Stimulated activated CD4-positive, alpha-beta T cell treated with anti-CD3 and anti-CD28 coated beads, Interleukin-2, amount 100 ng/mL, for 4 hours (primary cell): ENCODE measurements around the gene ZFX.

Experiments used
- DNase-seq: peaks from one replicate; pipeline ENCODE4 v3.0.0-alpha.2; 2020; ENCODE audit warnings: low read depth

ZFX gene

DNA sequence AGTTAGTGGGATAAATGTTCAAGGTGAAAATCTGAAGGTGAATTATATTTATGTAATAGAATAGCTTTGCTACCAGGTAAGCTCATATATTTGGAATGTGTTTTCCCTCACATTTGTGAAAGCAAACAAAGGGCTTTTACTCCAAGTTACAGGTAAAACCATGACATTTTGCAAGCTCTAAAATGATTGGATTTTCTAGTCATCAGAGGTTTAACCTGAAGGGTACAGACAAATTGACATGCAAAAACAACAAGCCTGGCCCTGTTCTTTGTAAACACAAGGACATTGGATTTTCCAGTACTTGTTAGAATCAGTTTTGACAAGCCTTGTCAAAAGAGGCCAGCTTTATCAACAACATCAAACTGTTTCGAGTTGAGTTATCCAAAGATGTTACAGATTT lies 51.7 kb downstream of the ZFX start:
- DNase-seq = no peak

DNA sequence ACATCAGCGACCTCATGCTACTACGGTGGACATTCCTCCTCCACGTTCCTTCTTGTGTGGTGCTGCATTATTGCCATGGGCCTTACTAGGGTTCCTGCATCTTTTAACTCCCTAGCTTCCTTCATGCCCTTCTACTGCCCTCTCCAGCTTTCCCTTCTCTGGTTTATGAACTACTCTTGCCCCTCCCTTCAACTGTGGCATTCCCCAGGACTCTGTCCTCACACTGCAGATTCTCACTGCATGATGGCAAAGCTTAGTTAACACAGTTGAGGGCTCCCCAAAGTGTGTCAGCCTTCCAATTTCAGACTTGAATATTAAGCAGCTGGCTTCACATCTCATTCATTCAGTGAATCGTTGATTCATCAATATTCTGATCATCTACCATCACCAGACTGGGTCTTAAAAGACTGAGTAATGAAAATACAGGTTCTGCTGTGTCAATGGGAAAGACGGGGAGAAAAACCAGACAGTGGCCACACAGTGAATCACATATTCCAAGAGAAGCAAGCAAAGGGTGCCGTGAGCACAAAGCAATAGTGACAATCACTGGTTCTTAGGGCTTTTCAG lies 53.0 kb downstream of the ZFX start:
- DNase-seq = no peak

DNA sequence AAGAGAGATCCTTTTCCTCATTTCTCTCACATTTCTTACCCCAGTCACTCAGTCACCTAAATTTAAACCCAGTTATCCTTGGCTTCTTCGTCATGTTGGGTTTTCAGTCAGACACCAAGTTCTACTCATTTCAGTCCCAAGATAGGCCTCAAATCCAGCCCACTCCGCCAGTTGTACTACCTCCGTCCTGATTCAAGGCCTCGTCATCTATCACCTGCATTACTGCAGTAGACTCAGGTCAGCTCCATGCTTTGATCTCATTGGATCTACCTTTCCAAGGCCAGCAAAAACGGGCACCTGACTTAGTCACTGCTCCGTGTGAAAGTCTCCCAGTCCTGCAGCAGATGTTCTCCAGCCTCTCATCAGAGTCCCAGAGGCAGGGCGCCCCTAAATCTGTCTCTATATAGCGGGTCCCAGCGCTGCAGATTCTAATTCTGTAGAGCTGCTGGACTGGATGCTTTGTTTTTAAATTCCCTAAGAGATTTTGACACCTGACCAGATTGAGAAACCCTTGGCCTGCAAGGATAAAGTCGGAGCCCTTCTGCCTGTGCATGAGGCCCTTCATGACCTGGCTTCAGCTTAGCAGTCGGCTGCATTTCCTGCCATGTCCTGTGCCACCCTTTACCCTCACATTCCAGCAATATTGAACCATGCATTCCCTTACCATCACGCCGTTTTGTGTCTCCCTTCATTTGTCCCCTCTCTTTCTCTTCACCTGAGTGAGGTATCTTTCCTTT lies 53.7 kb downstream of the ZFX start:
- no peak for DNase-seq

DNA sequence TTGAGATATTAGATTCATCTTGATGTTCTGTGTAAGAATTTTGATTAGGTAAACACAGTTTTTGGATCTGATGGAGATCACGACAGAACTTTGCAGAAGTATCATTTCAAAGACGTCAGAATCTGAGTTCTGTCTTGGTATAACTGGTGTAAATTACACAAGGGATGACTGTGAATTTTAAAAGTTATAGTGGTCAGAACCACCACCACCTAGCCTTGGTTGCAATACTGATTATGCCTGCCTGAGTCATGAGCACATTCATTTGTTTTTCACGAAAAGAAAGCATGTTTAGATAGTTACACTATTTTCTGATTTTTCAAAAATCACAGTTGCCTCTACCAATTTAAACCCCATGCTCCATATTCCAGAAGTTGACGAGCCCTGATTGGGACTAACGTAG lies 54.8 kb downstream of the ZFX start:
- DNase-seq = no peak

DNA sequence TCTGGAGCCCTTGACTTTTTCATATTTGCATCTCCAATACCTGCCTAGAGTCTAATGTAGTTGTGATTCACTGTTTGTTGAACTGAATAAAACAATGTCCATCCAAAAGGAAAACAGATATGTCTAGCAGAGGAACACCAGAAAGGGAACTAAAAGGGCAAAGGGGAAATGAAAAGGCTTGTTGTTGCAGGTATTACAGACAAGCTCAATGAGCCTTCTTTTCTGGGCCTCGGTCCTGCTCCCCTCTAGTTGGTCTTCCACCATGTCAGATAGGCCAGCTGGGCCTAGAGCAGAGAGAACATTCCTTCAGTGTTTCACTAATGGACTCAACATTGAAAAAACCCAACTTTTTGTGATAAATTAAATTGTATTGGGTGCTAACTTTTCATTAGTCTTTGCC lies 55.4 kb downstream of the ZFX start:
- DNase-seq = no peak

DNA sequence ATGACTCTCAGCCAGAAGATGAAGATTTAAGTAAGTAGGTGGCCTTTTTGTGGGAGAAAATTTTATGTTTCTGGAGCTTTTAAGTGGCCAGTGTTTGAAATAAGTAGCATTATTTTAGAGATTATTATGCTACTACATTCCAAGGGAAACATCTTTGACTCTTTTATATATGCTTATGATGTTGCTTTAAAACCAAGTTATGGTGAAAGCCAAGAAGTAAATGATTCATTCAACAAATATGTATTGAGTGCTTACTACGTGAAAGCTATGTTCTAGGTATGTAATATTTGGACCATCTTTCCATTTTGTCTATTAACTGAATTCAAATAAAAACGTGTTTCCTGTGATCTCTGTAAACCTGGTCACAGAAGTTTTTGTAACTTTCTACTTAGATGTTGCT lies 58.3 kb downstream of the ZFX start:
- DNase-seq = no peak

DNA sequence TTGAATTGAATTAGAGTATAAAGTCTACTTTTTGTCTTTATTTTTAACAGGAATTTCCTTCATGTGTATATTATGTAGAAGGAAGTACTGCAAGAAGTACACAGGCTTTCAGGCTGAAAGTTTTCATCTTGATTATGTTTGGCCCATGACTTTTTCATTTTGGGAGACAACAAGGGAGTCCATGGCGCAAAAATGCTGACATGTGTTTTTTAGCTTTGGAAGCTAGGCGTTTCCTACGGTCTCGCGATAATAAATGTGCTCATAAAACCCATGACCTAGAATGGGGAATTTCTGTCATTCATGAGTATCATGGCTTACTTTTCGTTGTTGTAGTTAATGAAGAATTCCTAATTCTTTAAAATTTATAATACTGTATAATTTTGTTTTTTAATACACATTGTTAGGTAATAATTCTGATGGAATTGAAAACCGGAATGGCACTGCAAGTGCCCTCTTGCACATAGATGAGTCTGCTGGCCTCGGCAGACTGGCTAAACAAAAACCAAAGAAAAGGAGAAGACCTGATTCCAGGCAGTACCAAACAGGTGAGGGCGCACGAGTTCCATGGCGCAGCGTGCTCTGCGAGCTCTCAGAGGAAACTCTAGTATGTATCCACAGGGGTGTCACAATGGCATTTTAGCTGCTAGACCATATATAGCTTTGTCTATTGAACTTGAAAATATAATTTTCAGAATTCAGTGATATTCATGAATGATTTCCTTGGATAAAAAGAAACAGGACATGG lies 59.1 kb downstream of the ZFX start:
- no peak for DNase-seq

DNA sequence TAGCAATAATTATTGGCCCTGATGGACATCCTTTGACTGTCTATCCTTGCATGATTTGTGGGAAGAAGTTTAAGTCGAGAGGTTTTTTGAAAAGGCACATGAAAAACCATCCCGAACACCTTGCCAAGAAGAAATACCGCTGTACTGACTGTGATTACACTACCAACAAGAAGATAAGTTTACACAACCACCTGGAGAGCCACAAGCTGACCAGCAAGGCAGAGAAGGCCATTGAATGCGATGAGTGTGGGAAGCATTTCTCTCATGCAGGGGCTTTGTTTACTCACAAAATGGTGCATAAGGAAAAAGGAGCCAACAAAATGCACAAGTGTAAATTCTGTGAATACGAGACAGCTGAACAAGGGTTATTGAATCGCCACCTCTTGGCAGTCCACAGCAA lies 60.7 kb downstream of the ZFX start:
- DNase-seq = no peak

DNA sequence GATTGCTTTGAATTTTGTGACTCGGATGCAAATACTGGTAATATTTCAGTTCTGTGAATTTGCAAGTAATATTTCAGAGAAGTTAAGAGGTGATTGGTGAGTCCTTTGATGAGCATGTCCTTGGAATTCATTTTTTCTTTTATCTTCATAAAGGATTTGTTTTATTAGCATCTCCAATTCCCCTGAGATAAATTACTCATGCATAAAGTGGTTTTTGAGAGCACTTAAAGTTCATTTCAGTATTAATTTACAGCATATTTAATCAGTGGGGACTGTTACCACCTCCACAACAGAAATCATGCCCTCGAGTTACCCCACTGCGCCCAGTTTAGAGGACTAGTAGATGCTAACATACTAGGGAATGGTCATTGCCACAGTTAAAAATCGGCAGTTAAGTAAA lies 65.0 kb downstream of the ZFX start:
- no peak for DNase-seq

DNA sequence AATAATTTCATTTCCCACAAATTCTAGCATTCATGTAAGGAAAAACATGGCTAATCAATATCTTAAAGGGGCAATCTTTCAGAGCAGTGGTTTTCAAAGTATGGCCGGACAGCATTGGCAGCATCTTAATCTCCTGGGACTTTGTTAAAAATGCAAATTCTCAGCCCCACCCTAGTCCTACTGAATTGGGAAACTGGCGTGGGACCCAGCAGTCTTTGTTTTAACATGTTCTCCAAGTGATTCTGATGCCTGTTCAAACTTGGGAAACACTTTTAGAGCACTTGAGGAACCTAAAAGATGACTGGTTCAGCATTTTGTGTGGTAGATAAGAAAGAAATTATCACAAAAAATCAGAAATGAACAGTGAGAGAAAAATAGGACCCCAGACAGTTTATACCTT lies 65.7 kb downstream of the ZFX start:
- no peak for DNase-seq

DNA sequence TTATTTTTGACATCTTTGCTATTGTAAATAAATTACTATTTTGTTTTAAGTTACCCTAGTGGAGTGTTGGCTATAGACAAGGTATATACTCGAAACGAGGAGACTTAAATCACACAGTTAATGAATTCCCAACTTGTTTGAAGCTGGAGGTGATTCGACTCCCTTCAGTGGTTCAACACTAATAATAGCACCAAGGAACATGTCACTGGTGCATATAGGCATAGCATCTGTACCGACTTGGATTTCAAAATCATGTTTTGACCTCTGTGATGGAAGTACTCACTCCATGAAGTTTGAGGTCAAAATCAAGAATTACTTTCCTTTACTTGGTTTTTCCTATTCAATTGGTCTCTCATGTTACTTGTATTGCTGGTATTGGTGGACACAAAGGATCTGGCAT lies 66.5 kb downstream of the ZFX start:
- DNase-seq = no peak

DNA sequence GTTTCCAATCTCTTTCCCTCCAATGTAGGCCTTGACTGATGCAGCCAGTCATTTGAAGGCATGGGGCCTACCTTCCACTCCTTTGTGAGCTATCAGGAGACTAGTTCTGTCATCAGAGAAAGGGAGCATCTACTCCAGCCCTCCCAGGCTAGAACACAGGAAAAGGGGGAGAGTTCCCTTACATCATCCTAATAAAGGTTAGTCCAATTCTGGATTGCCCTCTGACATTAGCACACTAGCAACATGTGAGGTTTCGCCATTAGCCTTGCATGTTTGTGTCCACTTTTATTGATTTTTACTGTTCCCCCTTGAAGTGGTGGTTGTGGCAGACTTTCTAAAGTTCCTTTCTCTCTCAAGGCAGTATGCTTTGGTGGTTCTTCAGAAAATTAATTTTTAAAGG lies 67.3 kb downstream of the ZFX start:
- DNase-seq = no peak

DNA sequence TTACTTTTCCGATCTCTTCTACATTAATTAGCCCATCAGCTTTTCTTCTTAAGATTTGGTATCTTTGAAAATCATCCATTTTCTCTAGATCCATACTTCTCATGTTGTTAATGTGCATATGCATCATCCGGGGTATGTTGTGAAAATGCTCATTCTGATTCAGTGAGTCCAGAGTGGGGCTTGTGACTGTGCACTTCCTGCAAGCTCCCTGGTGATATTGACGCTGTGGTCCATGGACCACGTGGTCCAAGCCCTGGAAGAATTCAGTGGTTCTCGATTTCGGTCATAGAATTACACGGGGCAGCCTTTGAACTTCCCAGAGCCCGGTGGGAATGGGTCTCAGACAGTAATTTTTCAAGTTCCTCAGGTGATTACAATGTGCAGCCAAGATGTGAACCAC lies 69.8 kb downstream of the ZFX start:
- no peak for DNase-seq

DNA sequence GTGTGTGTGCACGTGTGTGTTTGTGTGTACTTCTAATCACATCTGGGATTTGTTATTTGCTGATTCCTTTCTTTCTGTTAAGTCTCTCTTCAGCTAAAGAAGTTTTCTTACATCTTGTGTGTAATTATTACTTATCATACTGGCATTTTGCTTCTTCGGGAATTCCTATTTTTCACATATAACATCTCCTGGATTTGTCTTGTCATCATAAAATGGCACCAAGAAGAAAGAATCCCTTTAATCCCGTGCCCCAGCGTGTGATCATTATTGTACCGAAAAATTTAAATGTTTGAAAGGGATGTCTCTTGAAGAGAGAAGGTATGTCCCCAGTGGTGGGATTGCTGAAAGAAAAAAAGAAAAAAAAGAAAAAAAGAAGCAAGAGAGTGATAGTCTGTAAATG lies 72.3 kb downstream of the ZFX start:
- DNase-seq = no peak

DNA sequence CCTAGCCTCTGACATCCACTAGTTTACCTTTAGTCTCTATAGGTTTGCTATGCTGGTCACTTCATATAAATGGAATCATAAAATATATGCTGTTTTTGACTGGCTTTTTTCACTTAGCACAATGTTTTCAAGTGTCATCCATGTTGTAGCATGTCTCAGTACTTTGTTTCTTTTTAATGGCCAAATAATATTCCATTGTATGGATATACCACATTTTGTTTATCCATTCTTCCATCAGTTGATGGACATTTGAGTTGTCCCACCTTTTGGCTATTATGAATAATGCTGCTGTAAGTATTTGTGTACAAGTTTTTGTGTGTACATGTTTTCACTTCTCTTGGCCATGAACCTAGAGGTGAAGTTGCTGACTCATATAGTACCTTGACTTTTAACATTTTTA lies 75.7 kb downstream of the ZFX start:
- no peak for DNase-seq

DNA sequence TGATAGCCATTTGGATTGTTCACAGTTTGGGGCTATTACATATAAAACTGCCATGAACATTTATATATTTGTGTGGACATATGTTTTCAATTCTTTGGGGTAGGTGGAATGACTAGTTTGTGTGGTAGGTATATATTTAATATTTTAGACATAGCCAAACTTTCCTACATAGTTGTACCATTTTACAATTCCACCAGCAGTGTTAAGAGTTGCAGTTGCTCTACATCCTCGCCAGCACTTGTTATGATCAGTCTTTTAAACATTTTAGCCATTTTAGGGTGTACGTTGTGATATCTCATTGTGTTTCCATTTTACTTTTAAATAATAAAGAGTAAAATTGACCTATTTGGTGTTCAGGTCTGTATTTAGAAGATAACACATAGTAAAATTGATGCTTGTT lies 76.6 kb downstream of the ZFX start:
- no peak for DNase-seq

DNA sequence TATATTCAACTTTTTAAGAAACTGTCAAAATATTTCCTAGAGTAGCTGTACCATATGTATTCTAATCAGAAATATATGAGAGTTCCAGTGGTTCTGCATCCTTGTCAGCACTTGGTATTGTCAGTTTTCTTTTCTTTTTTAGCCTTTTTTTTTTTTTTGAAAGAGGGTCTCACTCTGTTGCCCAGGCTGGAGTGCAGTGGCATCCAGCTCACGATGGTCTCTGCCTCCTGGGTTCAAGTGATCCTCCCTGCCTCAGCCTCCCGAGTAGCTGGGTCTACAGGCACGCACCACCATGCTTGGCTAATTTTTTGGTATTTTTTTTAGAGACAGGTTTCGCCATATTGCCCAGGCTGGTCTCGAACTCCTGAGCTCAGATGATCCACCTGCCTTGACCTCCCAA lies 79.1 kb downstream of the ZFX start:
- no peak for DNase-seq

DNA sequence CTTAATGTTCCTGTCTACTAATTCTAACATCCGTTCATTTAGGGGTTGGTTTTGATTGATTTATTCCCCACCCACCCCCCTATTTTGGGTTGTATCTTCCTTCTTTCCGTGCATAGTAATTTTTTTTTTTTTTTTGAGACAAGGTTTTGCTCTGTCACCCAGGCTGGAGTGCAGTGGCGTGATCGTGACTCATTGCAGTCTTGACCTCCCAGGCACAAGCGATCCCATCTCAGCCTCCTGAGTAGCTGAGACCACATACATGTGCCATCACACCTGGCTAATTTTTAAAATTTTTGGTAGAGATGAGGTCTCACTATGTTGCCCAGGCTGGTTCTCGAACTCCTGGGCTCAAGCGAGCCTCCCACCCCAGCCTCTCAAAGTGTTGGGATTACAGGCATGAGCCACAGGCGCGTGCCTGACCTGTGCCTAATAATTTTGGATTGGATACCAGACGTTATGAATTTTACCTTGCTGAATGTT lies 79.9 kb downstream of the ZFX start:
- DNase-seq = no peak

DNA sequence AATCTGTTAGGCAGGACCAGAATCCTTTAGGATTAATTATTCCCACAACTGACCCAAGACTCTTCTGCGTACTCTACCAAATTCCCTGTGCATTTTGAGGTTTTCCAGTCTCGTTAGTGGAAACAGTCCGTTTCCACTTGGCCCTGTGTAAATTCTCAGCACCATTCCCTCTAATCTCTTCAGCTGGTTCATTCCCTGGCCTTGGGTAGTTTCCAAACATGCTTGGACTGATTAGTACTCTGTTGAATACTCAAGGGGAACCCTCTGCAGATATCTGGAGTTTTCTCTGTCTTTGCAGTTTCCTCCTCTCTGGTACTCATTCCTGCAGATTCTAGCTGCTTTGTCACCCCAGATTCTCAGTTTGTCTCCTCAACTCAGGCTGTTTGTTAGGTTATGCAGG lies 80.4 kb downstream of the ZFX start:
- DNase-seq = no peak

DNA sequence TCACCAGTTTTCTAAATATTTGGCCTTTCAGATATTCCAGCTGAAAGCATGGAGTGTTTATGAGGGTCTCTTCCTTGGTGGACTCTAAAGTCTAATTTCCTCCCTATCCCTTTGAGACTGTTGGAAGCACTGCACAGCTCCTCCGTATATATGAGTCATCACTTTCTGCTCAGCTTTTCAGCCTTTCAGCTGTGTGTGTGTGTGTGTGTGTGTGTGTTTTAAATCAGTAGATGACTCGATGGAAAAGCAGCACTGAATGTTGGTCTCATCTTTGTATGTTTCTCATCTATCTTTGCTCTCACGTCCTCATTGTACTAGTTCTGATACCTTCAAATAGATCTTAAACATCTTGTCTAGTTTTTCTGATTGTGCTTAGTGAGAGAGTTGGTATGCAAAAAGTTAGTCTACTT lies 81.6 kb downstream of the ZFX start:
- no peak for DNase-seq

DNA sequence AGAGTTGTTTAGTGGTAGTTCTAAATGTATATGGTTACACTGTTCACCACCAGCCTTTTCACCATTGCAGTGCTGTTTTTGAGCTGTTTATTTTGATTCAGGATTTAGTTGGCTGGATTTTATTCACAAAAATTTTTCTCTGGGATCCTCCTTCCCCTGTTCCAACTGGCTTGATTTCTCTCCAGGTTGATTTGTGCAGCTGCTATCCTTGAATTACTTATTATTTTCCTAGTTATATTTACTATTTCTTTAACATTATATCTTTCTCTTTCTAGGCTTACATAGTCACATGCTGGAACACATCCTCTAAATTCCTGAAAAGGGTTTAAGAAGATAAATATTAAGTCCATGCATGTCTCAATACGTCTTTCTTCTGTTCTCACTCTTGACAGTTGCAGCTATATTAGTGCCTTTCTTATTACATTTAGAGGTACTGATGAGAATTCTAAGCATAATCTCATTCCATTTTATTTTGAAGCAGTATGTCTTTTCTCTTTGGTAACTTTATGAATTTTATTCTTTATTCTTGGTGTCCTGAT lies 82.2 kb downstream of the ZFX start:
- DNase-seq = no peak

DNA sequence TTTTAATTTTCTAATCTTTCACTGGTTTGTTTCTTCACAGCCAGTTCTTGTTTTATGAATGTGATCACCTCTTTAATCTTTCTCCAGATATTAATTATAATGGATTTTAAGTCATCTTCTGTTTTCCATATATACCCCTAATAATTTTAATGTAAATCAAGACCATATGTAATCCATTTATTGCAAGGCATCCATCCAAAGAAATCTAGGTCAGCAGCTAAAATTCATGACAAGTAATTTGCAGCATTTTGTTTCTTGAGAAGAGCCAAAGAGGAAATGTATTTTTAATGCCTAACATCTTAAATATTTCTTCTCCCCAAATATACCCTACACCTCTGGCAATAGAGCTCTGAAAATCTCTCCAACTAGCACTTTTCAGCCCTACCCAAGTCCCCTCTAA lies 83.3 kb downstream of the ZFX start:
- no peak for DNase-seq

DNA sequence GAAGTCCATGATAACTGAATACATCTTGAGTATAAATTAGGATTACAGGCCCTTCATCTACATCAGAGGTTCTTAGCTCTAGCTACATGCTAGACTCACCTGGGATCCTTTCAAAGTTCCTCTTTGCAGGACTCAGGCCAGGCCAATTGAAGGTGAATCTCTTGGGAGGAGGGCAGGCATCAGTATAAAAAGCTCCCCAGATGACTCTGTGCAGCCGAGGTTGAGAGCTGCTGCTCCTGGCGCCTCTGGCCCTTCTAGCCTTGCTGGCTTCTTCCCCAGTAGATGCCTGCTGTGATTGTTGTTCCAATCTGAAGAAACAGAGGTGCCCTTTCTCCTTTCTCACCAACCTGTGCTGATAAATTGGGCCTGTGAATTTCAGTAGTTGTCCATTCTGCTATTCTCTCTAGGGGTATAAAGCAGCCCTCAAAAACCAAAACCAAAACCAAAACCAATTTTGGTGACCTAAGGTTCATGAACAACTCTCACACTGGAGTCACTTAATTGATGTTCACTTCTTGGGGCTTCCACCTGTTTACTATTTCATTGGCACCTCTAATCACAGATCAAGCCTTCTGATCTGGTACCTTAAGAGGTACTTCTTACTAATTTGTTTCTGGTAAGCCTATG lies 85.7 kb downstream of the ZFX start:
- DNase-seq = no peak
